Smooth muscle cell (in vitro differentiated cells): ENCODE results near the gene PRSS1. TPM values are rescaled to one million over a fixed set of nuclear protein-coding genes. Genes with fewer than 3 reads are reported as not detected.
"Not testable (repeated sequence)": the region's sequence is repeated elsewhere in the genome, so short reads cannot be mapped to it uniquely, and the experiment has no call there.

Source experiments
- DNase-seq: peaks from one replicate; lab custom pipeline; 2025; ENCODE audit not compliant: unreplicated experiment; lab: John Stamatoyannopoulos, UW
- H2AFZ ChIP-seq: fragments of 200-600 bp; sonication (generic); 2 replicates; pipeline ENCODE4 v1.6.0; 2016; ENCODE audit warnings: antibody characterized with exemption, low read depth, mild to moderate bottlenecking
- H3F3A ChIP-seq: fragments of 200-600 bp; sonication (generic); 2 replicates; pipeline ENCODE4 v1.6.0; 2017; ENCODE audit warnings: antibody characterized with exemption, low read depth
- H3K27ac ChIP-seq: fragments of 200-600 bp; sonication (generic); 2 replicates; pipeline ENCODE4 v1.5.1; 2016; ENCODE audit warnings: low read depth, mild to moderate bottlenecking
- H3K27me3 ChIP-seq: fragments of 200-600 bp; sonication (generic); 2 replicates; pipeline ENCODE4 v1.6.1; 2016; ENCODE audit warnings: low read depth, mild to moderate bottlenecking
- H3K36me3 ChIP-seq: fragments of 200-600 bp; sonication (generic); 2 replicates; pipeline ENCODE4 v1.5.1; 2016; ENCODE audit warnings: low read depth
- H3K4me1 ChIP-seq: fragments of 200-600 bp; sonication (generic); 2 replicates; pipeline ENCODE4 v1.5.1; 2016; ENCODE audit warnings: low read depth
- H3K4me2 ChIP-seq: fragments of 200-600 bp; sonication (generic); 2 replicates; pipeline ENCODE4 v1.6.0; 2016; ENCODE audit warnings: mild to moderate bottlenecking
- H3K4me3 ChIP-seq: fragments of 200-600 bp; sonication (generic); 2 replicates; pipeline ENCODE4 v1.5.1; 2016; ENCODE audit warnings: mild to moderate bottlenecking
- H3K79me2 ChIP-seq: fragments of 200-600 bp; sonication (generic); 2 replicates; pipeline ENCODE4 v1.6.0; 2016; ENCODE audit warnings: low read depth, mild to moderate bottlenecking
- H3K9ac ChIP-seq: fragments of 200-600 bp; sonication (generic); 2 replicates; pipeline ENCODE4 v1.6.0; 2016; ENCODE audit warnings: low read depth
- H3K9me3 ChIP-seq: fragments of 200-600 bp; sonication (generic); replicated peaks from 2 replicates; pipeline ENCODE4 v1.5.1; 2016; ENCODE audit warnings: low read depth
- H4K20me1 ChIP-seq: fragments of 200-600 bp; sonication (generic); 2 replicates; pipeline ENCODE4 v1.6.0; 2016; ENCODE audit warnings: low read depth
- CTCF ChIP-seq: fragments of 200-600 bp; sonication (generic); IDR thresholded peaks from 2 replicates; pipeline ENCODE4 v1.5.1; 2017; ENCODE audit warnings: borderline replicate concordance, mild to moderate bottlenecking, antibody characterized with exemption; ENCODE audit not compliant: insufficient read depth, poor library complexity, severe bottlenecking
- whole genome bisulfite sequencing: methylation state at CpG from one replicate; pipeline ENCODE4 v1.1.7; 2016; ENCODE audit warnings: low lambda C conversion rate; 5-methylcytosine and 5-hydroxymethylcytosine counted together
- polyA plus RNA-seq: library from polyadenylated mRNA; unstranded; fragments of >200 nt; fragmentation: Nextera tagmentation; extraction: Ambion mirVana; gene quantifications from 2 replicates; pipeline ENCODE4 v1.2.1, GENCODE V29; 2016
- total RNA-seq: library from RNA; depleted of rRNA; stranded (reverse); fragments of >200 nt; gene quantifications from 2 replicates; pipeline ENCODE4 v1.2.3, GENCODE V29; 2014

Gene PRSS1
- total and polyA plus RNA-seq, 2 experiments from 2014 or later = not detected

- Histone ChIP-seq H3K9ac (no peak overlapping the region), H3K27me3 (peaks cover 18% of the 10 kb centered on the region), H3K36me3 (no peaks in the 10 kb centered on the region), H3K79me2 (no peaks in the 10 kb centered on the region), H3K4me2 (no peak overlapping the region), H3K9me3 (no peaks in the 10 kb centered on the region), H3K4me1 (no peaks in the 10 kb centered on the region), H3K4me3 (no peak overlapping the region), H2AFZ (no peak overlapping the region), H3K27ac (no peak overlapping the region), H3F3A (no peaks in the 10 kb centered on the region), H4K20me1 (no peaks in the 10 kb centered on the region)
- TF ChIP-seq CTCF = no peak
- no peak for DNase-seq
- WGBS = 65% methylated on average over 3 of the region's 3 CpGs
Observed at GRCh38 chr7:142767451-142767850, 18.2 kb downstream of the PRSS1 start.

- no peak overlapping the region for H3K4me2 ChIP-seq
- H3K9me3 ChIP-seq = no peaks in the 10 kb centered on the region
- 82% methylated on average over 1 of the region's 1 CpG for WGBS
- no peak overlapping the region for H3K9ac ChIP-seq
- no peak overlapping the region for H2AFZ ChIP-seq
- H3K4me3 ChIP-seq = no peak overlapping the region
- no peaks in the 10 kb centered on the region for H4K20me1 ChIP-seq
- H3K36me3 ChIP-seq = no peaks in the 10 kb centered on the region
- no peak overlapping the region for H3K27ac ChIP-seq
- no peak for DNase-seq
- H3K4me1 ChIP-seq = no peaks in the 10 kb centered on the region
- TF ChIP-seq CTCF = no peak
- peaks cover 18% of the 10 kb centered on the region for H3K27me3 ChIP-seq
- H3K79me2 ChIP-seq = no peaks in the 10 kb centered on the region
- no peaks in the 10 kb centered on the region for H3F3A ChIP-seq
Observed at GRCh38 chr7:142767861-142768260, 18.6 kb downstream of the PRSS1 start.

- not testable (repeated sequence) for H3K9me3 ChIP-seq, H3F3A ChIP-seq, H3K4me3 ChIP-seq, H3K9ac ChIP-seq, H3K27ac ChIP-seq, H3K79me2 ChIP-seq, DNase-seq, H3K4me2 ChIP-seq, H3K36me3 ChIP-seq, H3K4me1 ChIP-seq, H4K20me1 ChIP-seq, H2AFZ ChIP-seq
- WGBS = 83% methylated on average over 3 of the region's 3 CpGs
- H3K27me3 ChIP-seq = peaks cover 18% of the 10 kb centered on the region
Observed at GRCh38 chr7:142768885-142769284, 19.6 kb downstream of the PRSS1 start.

- 84% methylated on average over 7 of the region's 7 CpGs for WGBS
- no peak for DNase-seq
- H3F3A ChIP-seq = no peaks in the 10 kb centered on the region
Observed at GRCh38 chr7:142770661-142771352, 21.5 kb downstream of the PRSS1 start, which contains the start of gene PRSS2. Gene PRSS2 (plus strand): TSS chr7:142770970. CDS start chr7:142770983, 13 bp downstream.

More at GRCh38 chr7:142770661-142771352, 21.5 kb downstream of the PRSS1 start, which contains the start of gene PRSS2:
- peaks cover 18% of the 10 kb centered on the region for H3K27me3 ChIP-seq
- H3K27ac ChIP-seq = no peak within 1 kb of the TSS
- H3K4me2 ChIP-seq = no peak within 1 kb of the TSS
- no peak within 1 kb of the TSS for H3K9ac ChIP-seq
- H4K20me1 ChIP-seq = no peaks in the 10 kb centered on the region
- H3K9me3 ChIP-seq = no peaks in the 10 kb centered on the region
- no peaks in the 10 kb centered on the region for H3K79me2 ChIP-seq
- no peak within 1 kb of the TSS for H2AFZ ChIP-seq
- no peaks in the 10 kb centered on the region for H3K36me3 ChIP-seq
- H3K4me1 ChIP-seq = no peaks in the 10 kb centered on the region
- H3K4me3 ChIP-seq = no peak within 1 kb of the TSS
- TF ChIP-seq CTCF = no peak
